ENCODE results near the gene CHST14.

- TF ChIP-seq POLR2AphosphoS5 (IDR thresholded peaks at IDR 0.05; ENCODE audit: low read depth, low read length) = no peak
- TF ChIP-seq POLR2A (IDR thresholded peaks at IDR 0.05; ENCODE audit: low read depth, low read length) = no peak
- TF ChIP-seq SPI1 (IDR thresholded peaks at IDR 0.05; ENCODE audit: low read depth, low read length) = no peak
- TF ChIP-seq TAF1 (IDR thresholded peaks at IDR 0.05; ENCODE audit: low read depth, low read length) = no peak
- no peak for TF ChIP-seq PAX5 (IDR thresholded peaks at IDR 0.05; ENCODE audit: insufficient read depth, low read length, severe bottlenecking)
Measured at GRCh38 chr15:40499931-40500330, 29.1 kb downstream of the CHST14 start.
